GM18498 (cell line): ENCODE data around the gene SELENOM.
"Not testable (repeated sequence)": the region's sequence is repeated elsewhere in the genome, so short reads cannot be mapped to it uniquely, and the experiment has no call there.

Experiments
- ATAC-seq: cut with Tn5 transposase; IDR thresholded peaks from one replicate; pipeline ENCODE4 v1.9.1; 2021; ENCODE audit warnings: mild to moderate bottlenecking, moderate library complexity; ENCODE audit not compliant: unreplicated experiment

The SELENOM gene

DNA sequence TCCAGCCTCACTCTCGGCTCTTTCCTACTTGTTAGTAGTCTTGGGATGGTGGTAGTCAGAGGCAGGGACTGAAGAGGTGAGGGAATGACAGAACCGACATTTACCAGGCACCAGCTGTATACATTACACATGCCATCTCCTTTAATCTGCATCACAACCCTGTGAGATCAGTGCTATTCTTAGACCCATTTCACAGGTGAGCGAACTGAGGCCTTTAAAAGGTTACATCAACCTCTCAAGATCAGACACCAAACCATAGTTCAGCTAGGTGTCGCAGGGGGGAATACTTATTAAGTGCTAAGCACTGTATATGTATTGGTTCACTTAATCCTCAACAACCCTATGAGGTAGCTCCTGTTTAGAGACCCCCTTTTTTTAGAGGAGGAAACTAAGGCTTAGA lies 27.3 kb upstream of the SELENOM start:
- ATAC-seq = no peak

DNA sequence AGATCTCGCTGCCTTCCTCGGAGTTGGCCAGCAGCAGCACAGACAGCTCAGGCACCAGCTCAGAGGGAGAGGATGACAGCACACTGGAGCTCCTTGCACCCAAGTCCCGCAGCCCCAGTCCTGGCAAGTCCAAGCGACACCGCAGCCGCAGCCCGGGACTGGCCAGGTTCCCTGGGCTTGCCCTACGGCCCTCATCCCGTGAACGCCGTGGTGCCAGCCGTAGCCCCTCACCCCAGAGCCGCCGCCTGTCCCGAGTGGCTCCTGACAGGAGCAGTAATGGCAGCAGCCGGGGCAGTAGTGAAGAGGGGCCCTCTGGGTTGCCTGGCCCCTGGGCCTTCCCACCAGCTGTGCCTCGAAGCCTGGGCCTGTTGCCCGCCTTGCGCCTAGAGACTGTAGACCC lies 26.5 kb upstream of the SELENOM start:
- ATAC-seq = no peak

DNA sequence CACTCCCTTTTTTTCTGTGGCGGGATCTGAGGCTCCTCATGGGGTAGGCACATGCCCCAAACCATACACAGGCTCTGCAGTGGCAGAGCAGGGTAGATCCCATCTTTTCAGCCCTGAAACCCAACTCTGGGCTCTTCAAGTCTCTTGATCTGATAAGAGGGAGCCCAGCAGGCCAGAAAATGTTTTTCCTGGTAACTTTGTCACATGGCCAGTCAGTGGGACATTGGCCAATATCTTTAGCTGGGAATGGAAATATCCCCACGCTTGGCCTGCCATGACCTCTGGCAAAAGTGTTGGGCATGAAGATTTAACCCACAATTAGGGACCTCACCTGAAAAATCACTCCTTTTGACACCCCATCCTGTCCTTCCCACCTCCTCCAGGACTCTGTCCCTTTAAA lies 23.5 kb upstream of the SELENOM start:
- no peak for ATAC-seq

DNA sequence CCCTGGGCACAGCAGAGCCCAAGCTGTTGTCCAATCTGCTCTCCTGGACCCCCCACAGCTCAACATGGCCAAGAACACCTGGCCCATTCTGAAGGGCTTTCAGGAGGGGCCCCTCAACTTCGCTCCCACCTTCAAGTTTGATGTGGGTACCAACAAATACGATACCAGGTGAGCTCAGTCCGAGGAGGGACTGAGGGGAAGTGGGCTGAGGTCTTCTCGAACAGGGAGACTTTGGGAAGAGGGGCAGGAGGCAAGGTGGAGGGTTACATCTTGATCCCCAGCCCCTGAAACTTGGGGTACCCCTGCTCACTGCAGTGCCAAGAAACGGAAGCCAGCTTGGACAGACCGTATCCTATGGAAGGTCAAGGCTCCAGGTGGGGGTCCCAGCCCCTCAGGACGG lies 20.8 kb upstream of the SELENOM start:
- no peak for ATAC-seq

DNA sequence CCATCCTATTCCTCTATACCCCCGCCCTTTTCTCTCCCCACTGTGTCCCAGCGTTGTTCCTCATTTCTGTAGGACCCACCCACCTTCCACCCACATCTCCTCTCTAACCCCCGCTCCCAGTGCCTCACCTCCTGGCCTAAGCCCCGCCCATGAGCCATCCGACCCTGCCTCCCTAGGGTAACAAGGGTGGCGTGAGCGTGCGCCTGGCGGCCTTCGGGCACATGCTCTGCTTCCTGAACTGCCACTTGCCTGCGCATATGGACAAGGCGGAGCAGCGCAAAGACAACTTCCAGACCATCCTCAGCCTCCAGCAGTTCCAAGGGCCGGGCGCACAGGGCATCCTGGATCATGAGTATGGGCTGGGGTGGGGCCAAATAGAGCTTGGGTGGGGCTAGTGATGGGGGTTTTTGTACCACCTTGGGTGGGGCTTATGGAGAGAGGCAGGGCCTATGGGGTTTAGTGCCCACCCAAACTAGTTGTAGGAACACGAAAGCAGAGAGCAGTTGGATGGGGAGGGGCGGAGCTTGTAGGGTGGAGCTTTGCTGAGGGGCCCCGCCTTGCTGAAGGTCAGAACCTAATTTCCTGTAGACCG lies 19.9 kb upstream of the SELENOM start:
- no peak for ATAC-seq

- no peak for ATAC-seq
Observed at GRCh38 chr22:31126869-31127175, 19.5 kb upstream of the SELENOM start.

GRCh38 chr22:31126128-31126868 lies 18.9 kb upstream of the SELENOM start:
- no peak for ATAC-seq

GRCh38 chr22:31125521-31126117 lies 18.3 kb upstream of the SELENOM start:
- no peak for ATAC-seq

GRCh38 chr22:31124811-31125465 lies 17.6 kb upstream of the SELENOM start:
- no peak for ATAC-seq

DNA sequence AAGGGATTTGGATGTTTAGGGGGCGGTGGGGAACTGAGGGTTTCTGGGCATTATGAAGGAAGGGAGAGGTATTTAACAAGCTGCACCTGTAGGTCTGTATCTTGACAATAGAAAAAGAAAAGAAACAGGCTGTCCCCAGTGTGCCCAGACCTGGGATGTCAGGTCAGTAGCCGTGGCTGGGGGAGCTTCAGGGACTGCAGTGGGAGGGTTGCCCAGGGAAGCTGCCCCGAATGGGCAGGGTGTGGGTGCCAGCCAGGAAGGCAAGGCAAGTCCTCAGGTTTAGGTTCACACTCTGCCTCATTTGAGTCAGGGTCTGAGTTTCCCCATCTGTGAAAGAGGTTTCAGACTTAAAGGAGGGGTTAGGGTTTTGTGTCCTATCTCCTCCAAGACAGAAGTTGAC lies 16.9 kb upstream of the SELENOM start:
- no peak for ATAC-seq

- no peak for ATAC-seq
Observed at GRCh38 chr22:31123292-31123602, 15.9 kb upstream of the SELENOM start.

DNA sequence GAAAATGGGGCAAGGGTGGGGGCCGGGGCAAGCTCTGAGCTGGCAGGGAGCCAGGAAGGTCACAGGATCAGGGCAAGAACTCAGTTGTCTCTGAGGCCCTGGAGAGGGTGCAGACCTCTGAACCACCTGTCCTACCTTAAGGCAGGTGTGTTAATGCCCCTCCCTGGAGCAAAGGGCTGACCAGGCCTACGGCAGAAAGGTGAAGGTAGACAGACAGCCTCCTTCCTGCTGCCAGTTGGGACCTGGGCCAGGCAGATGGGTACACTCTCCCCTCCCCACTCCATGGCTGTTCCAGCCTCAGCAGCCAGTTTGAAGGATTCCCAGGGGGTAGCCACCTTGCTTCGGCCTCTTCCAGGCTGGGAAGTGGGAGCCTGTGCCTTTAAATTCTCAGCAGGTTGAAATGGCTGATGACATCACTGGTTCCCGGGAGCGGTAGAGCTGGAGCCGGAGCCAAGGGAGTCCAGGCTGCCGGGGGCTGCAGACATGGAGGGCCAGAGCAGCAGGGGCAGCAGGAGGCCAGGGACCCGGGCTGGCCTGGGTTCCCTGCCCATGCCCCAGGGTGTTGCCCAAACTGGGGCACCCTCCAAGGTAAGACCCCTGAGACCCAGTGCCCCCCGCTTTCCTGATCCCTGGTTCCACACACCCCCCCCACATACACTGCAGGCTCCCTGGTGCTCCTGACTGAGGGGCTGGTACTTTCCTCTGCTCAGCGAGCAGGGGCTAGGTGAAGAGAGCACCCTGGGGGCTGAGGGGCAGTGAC lies 15.3 kb upstream of the SELENOM start, which contains the start of gene INPP5J:
Gene INPP5J (plus strand): TSS at position 435 of the 760 bp plus-strand sequence. CDS start 49 bp downstream, at position 484.
- no peak for ATAC-seq

DNA sequence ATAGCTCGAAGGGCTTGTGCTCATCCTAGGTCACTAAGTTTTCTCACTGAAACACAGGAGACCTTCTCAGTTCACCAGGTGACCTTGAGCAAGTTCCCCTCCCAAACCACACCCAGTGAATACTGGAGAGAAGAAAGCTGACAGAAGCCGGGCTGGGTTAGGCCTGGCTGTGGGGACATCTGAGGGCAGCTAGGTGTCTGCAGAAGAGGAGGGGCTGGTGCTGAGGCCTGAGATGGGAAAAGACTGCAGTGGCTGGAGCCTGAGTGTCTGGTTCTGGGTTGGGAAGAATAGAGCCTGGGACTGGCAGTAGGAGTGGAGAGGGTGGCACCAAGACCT lies 14.8 kb upstream of the SELENOM start:
- no peak for ATAC-seq

- no peak for ATAC-seq
Observed at GRCh38 chr22:31121403-31121802, 14.0 kb upstream of the SELENOM start.

GRCh38 chr22:31120642-31121041 lies 13.3 kb upstream of the SELENOM start:
- ATAC-seq = no peak

GRCh38 chr22:31120230-31120629 lies 12.9 kb upstream of the SELENOM start:
- ATAC-seq = no peak

DNA sequence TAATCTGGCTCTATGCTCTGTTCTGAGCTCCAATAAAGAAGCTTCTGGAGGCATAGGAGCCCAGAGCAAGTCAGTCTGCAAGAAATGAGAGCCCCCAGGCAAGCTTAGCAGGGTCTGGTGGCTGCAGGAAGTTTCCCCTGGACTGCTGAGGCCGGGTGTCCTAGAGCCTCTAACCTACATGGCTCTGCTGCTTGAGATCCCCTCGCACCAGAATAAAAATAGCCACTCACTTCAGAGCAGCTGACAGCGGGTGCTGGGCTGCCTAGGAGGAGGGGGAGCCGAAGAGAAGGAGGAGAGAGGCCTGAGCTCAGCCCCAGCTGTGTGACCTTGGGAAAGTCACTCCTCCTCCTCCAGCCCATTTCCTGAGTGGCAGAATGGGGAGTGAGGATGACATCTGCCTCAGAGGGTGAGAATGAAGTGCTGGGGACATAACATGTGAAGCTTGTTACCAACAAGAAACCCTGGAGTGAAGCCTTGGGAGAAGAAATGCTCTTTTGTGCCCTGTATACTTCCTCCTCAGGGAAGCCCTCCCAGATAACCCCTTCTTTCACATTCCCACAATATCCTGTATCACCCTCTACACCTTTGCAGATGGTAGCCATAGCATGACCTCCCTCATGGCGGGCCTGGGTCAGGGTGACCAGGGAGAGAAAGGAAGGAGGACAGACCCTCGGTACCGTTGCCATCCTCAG lies 11.8 kb upstream of the SELENOM start:
- no peak for ATAC-seq

DNA sequence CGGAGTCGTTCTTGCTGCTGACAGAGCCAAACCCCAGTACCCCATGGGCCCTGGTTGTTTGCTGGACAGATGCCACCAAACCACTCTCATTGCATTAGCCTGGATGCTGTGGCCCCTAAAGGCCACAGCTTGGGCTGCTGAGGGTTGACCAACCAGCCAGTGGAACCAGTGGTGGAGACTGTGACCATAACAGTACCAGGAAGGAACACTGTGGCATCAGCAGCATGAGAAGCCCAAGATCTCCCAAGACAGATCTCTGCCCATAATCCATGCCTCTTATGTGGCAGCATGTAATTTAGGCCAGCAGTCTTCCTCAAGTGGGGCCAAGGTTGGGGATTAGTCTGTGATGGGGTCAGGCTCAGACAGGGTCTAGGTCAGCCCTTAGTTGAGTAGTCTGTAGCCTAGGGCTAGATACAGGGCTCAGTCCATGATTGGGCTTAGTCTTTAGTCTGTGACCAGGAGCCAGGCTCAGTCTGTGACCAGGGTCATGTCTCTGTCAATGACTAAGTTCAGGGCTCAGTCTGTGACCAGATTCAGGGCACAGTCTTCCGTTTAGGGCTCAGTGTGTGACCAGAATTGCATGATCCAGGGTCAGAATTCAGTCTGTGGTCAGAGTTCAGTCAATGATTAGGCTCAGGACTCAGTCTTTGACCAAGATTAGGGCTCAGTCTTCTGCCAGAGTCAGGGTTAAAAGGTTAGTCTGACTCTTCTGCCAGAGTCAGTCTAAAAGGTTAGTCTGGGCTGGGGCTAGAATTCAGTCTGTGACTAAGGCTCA lies 10.9 kb upstream of the SELENOM start:
- ATAC-seq = no peak

GRCh38 chr22:31112547-31113091 lies 5.3 kb upstream of the SELENOM start:
- ATAC-seq = not testable (repeated sequence)

- peak; percentile 15 for ATAC-seq
Observed at GRCh38 chr22:31107894-31108218, 488 bp upstream of the SELENOM start.
